Osteoblast (primary cell): ENCODE results near the gene ART3. TPM values are rescaled to one million over a fixed set of nuclear protein-coding genes. Genes with fewer than 3 reads are reported as not detected.

Experiments used
- DNase-seq: peaks from one replicate; pipeline ENCODE4 v3.0.0; 2011; ENCODE audit warnings: low spot score, mixed read lengths; ENCODE audit not compliant: insufficient read length; ENCODE audit errors: missing footprints
- H2AFZ ChIP-seq: 2 replicates; pipeline ENCODE4 v1.6.0; 2011; ENCODE audit warnings: mild to moderate bottlenecking, low read length
- H3K27ac ChIP-seq: 2 replicates; pipeline ENCODE4 v1.5.1; 2011; ENCODE audit warnings: mild to moderate bottlenecking, low read depth, low read length, moderate library complexity
- H3K27me3 ChIP-seq: 2 replicates; pipeline ENCODE4 v1.6.0; 2012; ENCODE audit warnings: mild to moderate bottlenecking, control low read depth, inconsistent platforms, low read length, moderate library complexity; ENCODE audit not compliant: insufficient read depth
- H3K36me3 ChIP-seq: 2 replicates; pipeline ENCODE4 v1.5.1; 2011; ENCODE audit warnings: mild to moderate bottlenecking, low read length, control low read depth, moderate library complexity; ENCODE audit not compliant: insufficient read depth
- H3K4me1 ChIP-seq: 2 replicates; pipeline ENCODE4 v1.5.1; 2011; ENCODE audit warnings: mild to moderate bottlenecking, low read length, control low read depth, moderate library complexity; ENCODE audit not compliant: insufficient read depth
- H3K4me2 ChIP-seq: 2 replicates; pipeline ENCODE4 v1.6.0; 2011; ENCODE audit warnings: mild to moderate bottlenecking, low read length; ENCODE audit not compliant: insufficient read depth
- H3K4me3 ChIP-seq: fragments of 200-600 bp; sonication (generic); 3 replicates; pipeline ENCODE4 v1.5.1; 2012; ENCODE audit warnings: mild to moderate bottlenecking, low read length, inconsistent platforms; ENCODE audit not compliant: insufficient read depth
- H3K79me2 ChIP-seq: 2 replicates; pipeline ENCODE4 v1.6.0; 2012; ENCODE audit warnings: mild to moderate bottlenecking, low read length, control low read depth, inconsistent platforms; ENCODE audit not compliant: insufficient read depth
- H3K9me3 ChIP-seq: 2 replicates; pipeline ENCODE4 v1.5.1; 2011; ENCODE audit warnings: low read depth, low read length, control low read depth
- H4K20me1 ChIP-seq: 2 replicates; pipeline ENCODE4 v1.6.0; 2012; ENCODE audit warnings: mild to moderate bottlenecking, low read length, control low read depth; ENCODE audit not compliant: insufficient read depth
- CTCF ChIP-seq: IDR thresholded peaks from 2 replicates; pipeline ENCODE4 v1.5.1; 2011; ENCODE audit warnings: mild to moderate bottlenecking, low read depth, low read length, moderate library complexity; ENCODE audit errors: extremely low read depth
- total RNA-seq: library from RNA; depleted of rRNA; stranded (reverse); fragments of >200 nt; gene quantifications from 2 replicates; pipeline ENCODE4 v1.2.3, GENCODE V29; 2012

The ART3 gene
- total RNA-seq, 1 donor: under 0.01 TPM

- Histone ChIP-seq H3K4me2 (peak overlapping the region; percentile 96), H3K79me2 (peaks cover 58% of the 10 kb centered on the region)
Observed at GRCh38 chr4:76147454-76148141, 73.1 kb downstream of the ART3 start.

GRCh38 chr4:76148142-76148865 is 73.8 kb downstream of the ART3 start, which contains the start of gene NUP54:
Gene NUP54 (minus strand): TSS chr4:76148397. CDS start chr4:76148374, 23 bp downstream.
- peak within 1 kb of the TSS; percentile 91 for H2AFZ ChIP-seq
- H3K27ac ChIP-seq: peak within 1 kb of the TSS; percentile 84
- H3K4me2 ChIP-seq: peak within 1 kb of the TSS; percentile 96
- peaks cover 53% of the 10 kb centered on the region for H3K79me2 ChIP-seq
- H4K20me1 ChIP-seq: peaks cover 7% of the 10 kb centered on the region
- peak within 1 kb of the TSS; percentile 83 for H3K4me3 ChIP-seq
- H3K27me3 ChIP-seq: no peaks in the 10 kb centered on the region
- H3K4me1 ChIP-seq: peaks cover 28% of the 10 kb centered on the region
- no peak for TF ChIP-seq CTCF
- no peaks in the 10 kb centered on the region for H3K9me3 ChIP-seq
- peak; percentile 93 for DNase-seq
- H3K36me3 ChIP-seq: no peaks in the 10 kb centered on the region

More at GRCh38 chr4:76147454-76148141, 73.1 kb downstream of the ART3 start:
- no peaks in the 10 kb centered on the region for H3K27me3 ChIP-seq
- peaks cover 7% of the 10 kb centered on the region for H4K20me1 ChIP-seq
- peak overlapping the region; percentile 84 for H3K27ac ChIP-seq
- no peak for TF ChIP-seq CTCF
- H3K9me3 ChIP-seq: no peaks in the 10 kb centered on the region
- peaks cover 28% of the 10 kb centered on the region for H3K4me1 ChIP-seq
- DNase-seq: peak; percentile 80
- H2AFZ ChIP-seq: peak overlapping the region; percentile 91
- H3K4me3 ChIP-seq: peak overlapping the region; percentile 83
- H3K36me3 ChIP-seq: peaks cover 2% of the 10 kb centered on the region

GRCh38 chr4:76153356-76153755 is 78.8 kb downstream of the ART3 start:
- Histone ChIP-seq H3K4me1 (peaks cover 12% of the 10 kb centered on the region), H2AFZ (no peak overlapping the region), H3K4me3 (no peak overlapping the region), H3K27me3 (no peaks in the 10 kb centered on the region), H3K36me3 (no peaks in the 10 kb centered on the region), H3K27ac (no peak overlapping the region), H4K20me1 (no peaks in the 10 kb centered on the region), H3K4me2 (no peak overlapping the region), H3K79me2 (peaks cover 13% of the 10 kb centered on the region), H3K9me3 (no peaks in the 10 kb centered on the region)
- no peak for TF ChIP-seq CTCF
- no peak for DNase-seq

- Histone ChIP-seq H3K79me2 (no peaks in the 10 kb centered on the region), H3K4me1 (no peaks in the 10 kb centered on the region), H3K9me3 (no peaks in the 10 kb centered on the region), H3K4me3 (no peak overlapping the region), H4K20me1 (no peaks in the 10 kb centered on the region), H3K27ac (no peak overlapping the region), H3K36me3 (peaks cover 21% of the 10 kb centered on the region), H3K27me3 (no peaks in the 10 kb centered on the region), H2AFZ (no peak overlapping the region), H3K4me2 (no peak overlapping the region)
- DNase-seq: no peak
- TF ChIP-seq CTCF: no peak
Observed at GRCh38 chr4:76155979-76156378, 81.5 kb downstream of the ART3 start.
